ENCODE data around the gene ADGRL3. TPM values are rescaled to one million over a fixed set of nuclear protein-coding genes. Genes with fewer than 3 reads are reported as not detected.
A peak's percentile ranks its signal among the peaks of the same experiment; 100 is the strongest.
"Not testable (repeated sequence)": the region's sequence is repeated elsewhere in the genome, so short reads cannot be mapped to it uniquely, and the experiment has no call there.

ADGRL3 gene
- total RNA-seq, 1 donor from 2014 or later: 34.5 TPM

- Mint-ChIP-seq H3K36me3 (ENCODE audit: low read depth) (peaks cover 5% of the 10 kb centered on the region), H3K9me3 (peaks cover 3% of the 10 kb centered on the region), H3K27ac (ENCODE audit: unreplicated experiment) (no peak overlapping the region), H3K4me1 (peaks cover 29% of the 10 kb centered on the region), H3K4me3 (no peak overlapping the region), H3K27me3 (ENCODE audit: low read depth) (no peaks in the 10 kb centered on the region)
- TF ChIP-seq CTCF (conservative IDR thresholded peaks at IDR 0.05): no peak
- DNase-seq (ENCODE audit: low read depth, low spot score): no peak
Measured at GRCh38 chr4:61501812-61502211, 301.7 kb downstream of the ADGRL3 start.

GRCh38 chr4:61505773-61506685, 305.9 kb downstream of the ADGRL3 start:
- Mint-ChIP-seq H3K4me1 (peaks cover 37% of the 10 kb centered on the region), H3K27me3 (ENCODE audit: low read depth) (no peaks in the 10 kb centered on the region), H3K27ac (ENCODE audit: unreplicated experiment) (peak overlapping the region; percentile 67), H3K9me3 (peaks cover 12% of the 10 kb centered on the region), H3K4me3 (no peak overlapping the region), H3K36me3 (ENCODE audit: low read depth) (peaks cover 16% of the 10 kb centered on the region)
- no peak for TF ChIP-seq CTCF (conservative IDR thresholded peaks at IDR 0.05)
- DNase-seq (ENCODE audit: low read depth, low spot score): no peak

GRCh38 chr4:61507091-61507490, 307.0 kb downstream of the ADGRL3 start:
- Mint-ChIP-seq H3K36me3 (ENCODE audit: low read depth) (peaks cover 16% of the 10 kb centered on the region), H3K9me3 (peaks cover 12% of the 10 kb centered on the region), H3K27me3 (ENCODE audit: low read depth) (no peaks in the 10 kb centered on the region), H3K4me1 (peaks cover 33% of the 10 kb centered on the region), H3K27ac (ENCODE audit: unreplicated experiment) (no peak overlapping the region), H3K4me3 (peak overlapping the region; percentile 25)
- DNase-seq (ENCODE audit: low read depth, low spot score): no peak
- no peak for TF ChIP-seq CTCF (conservative IDR thresholded peaks at IDR 0.05)

GRCh38 chr4:61509721-61510241, 309.7 kb downstream of the ADGRL3 start:
- not testable (repeated sequence) for DNase-seq (ENCODE audit: low read depth, low spot score); H3K27me3 Mint-ChIP-seq (ENCODE audit: low read depth); H3K4me3 Mint-ChIP-seq; H3K9me3 Mint-ChIP-seq; H3K27ac Mint-ChIP-seq (ENCODE audit: unreplicated experiment)
- Mint-ChIP-seq H3K36me3 (ENCODE audit: low read depth) (peaks cover 16% of the 10 kb centered on the region), H3K4me1 (peaks cover 33% of the 10 kb centered on the region)

GRCh38 chr4:61511716-61512488, 311.8 kb downstream of the ADGRL3 start:
- H3K4me3 Mint-ChIP-seq: no peak overlapping the region
- peaks cover 21% of the 10 kb centered on the region for H3K4me1 Mint-ChIP-seq
- DNase-seq (ENCODE audit: low read depth, low spot score): no peak
- no peaks in the 10 kb centered on the region for H3K27me3 Mint-ChIP-seq (ENCODE audit: low read depth)
- peaks cover 10% of the 10 kb centered on the region for H3K9me3 Mint-ChIP-seq
- TF ChIP-seq CTCF (conservative IDR thresholded peaks at IDR 0.05): no peak
- peaks cover 16% of the 10 kb centered on the region for H3K36me3 Mint-ChIP-seq (ENCODE audit: low read depth)
- H3K27ac Mint-ChIP-seq (ENCODE audit: unreplicated experiment): no peak overlapping the region
